ENCODE data around the gene ZNF594.
"Not testable (repeated sequence)": the region's sequence is repeated elsewhere in the genome, so short reads cannot be mapped to it uniquely, and the experiment has no call there.

ZNF594 gene

DNA sequence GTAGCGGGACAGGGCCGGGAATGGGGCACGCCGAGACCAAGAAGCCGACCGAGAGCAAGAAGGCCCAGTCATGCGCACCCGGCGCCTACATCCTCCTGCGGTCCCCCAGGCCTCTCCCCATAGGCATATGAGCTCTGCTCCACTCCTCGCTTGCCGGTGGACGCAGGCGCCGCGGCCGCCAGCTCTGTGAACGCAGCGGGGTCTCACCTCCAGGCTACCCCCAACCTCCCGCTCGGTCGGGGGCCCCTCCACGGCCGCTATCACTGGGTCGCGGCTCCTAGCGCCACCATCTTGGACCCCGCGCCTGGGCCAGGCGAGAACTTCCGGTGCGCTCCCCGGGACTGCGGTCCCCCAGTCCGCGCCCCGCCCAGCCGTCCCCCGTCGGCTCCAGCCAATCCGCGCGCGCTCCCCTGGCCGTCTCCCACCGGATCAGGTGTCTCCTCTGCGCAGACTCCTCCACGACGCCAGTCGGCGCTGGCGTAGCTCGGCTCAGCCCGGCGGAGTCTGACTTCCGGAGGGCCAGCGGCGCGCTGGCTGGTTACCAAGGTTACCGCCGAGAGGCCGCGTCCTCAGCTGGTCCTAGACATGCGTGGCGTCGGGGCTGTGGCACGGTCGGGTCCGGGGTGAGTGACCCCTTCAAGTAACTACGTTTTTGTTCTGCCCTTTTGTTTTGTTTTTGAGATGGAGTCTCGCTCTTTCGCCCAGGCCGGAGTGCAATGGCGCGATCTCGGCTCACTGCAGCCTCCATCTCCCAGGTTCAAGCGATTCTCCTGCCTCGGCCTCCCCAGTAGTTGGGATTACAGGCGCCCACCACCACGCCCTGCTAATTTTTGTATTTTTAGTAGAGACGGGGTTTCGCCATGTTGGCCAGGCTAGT lies at the start of gene ZNF594:
Gene ZNF594, minus strand, starts transcription at position 328 of the 877 bp plus-strand sequence. CDS start 7,612 bp downstream, outside the sequence.
- DNase-seq (ENCODE audit: low read depth), result peak; percentile 97

GRCh38 chr17:5239769-5240168 lies 48.1 kb upstream of the ZNF594 start:
- DNase-seq (ENCODE audit: low read depth), result not testable (repeated sequence)

DNA sequence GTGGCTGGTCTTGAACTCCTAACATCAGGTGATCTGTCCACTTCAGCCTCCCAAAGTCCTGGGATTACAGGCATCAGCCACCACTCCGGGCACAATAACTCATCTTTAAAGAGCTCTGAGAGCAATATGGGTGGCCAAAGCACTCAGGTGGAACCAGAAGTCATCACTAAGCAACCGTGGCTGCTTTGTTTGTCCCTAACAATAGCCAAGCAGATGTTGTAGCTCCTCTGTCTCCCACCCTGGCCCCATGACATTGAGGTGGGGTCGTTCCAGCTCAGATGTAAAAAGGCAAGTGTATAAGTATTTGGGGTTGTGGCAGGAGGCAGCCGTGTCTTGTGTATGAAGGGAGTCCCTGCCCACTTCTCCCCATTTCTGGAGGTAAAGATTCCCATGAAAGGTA lies 46.7 kb upstream of the ZNF594 start:
- DNase-seq (ENCODE audit: low read depth), result no peak

DNA sequence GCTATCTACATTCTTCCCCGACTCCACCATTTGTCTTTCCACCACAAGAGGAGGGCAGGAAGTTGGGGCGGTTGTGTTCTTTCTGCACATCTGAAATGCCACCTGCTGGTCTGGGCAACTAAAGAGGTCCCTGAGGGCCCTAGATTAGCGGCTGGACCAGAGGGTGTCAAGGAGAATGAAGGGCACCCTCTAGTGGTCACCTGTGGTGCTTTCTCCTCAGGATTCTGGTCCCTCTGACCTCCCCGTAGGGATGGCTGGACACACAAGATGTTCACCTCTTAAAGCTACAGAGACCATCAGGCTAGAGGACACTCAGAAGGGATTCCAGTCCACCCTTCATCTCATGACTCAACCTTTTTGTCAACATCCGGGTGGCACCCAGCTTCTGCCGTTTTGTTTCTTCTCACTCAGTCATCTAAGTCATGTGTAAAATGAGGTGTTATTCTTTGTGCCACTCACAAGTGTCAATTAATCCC lies 45.9 kb upstream of the ZNF594 start:
- DNase-seq (ENCODE audit: low read depth), result peak; percentile 59

DNA sequence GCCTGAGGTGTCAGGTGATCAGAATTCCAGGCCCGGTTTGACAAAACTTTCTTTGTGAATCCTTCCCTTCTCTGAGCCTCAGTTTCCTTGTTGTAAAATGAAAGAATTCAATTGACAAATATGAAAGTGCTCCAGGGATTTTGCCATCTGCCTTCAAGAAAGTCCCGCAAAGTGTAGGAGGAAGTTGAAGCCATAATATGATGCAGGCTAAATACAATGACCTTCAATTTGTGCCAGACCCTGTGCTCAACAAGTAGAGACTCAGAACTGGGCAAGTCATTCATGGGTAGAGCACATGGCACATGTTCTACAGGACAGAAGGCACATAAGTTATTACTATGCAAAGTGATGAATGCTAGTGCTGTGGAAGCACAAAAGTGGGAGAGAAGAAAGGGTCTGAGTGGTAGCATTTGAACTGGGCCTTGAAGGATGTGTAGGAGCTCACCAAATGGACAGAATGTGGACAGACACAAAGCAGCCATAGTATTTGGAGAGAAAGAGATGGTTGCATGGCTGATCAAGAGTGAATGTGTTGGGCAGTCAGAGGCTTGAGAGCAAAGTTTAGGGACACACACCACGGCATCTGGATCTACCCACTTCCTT lies 45.4 kb upstream of the ZNF594 start:
- no peak for DNase-seq (ENCODE audit: low read depth)

DNA sequence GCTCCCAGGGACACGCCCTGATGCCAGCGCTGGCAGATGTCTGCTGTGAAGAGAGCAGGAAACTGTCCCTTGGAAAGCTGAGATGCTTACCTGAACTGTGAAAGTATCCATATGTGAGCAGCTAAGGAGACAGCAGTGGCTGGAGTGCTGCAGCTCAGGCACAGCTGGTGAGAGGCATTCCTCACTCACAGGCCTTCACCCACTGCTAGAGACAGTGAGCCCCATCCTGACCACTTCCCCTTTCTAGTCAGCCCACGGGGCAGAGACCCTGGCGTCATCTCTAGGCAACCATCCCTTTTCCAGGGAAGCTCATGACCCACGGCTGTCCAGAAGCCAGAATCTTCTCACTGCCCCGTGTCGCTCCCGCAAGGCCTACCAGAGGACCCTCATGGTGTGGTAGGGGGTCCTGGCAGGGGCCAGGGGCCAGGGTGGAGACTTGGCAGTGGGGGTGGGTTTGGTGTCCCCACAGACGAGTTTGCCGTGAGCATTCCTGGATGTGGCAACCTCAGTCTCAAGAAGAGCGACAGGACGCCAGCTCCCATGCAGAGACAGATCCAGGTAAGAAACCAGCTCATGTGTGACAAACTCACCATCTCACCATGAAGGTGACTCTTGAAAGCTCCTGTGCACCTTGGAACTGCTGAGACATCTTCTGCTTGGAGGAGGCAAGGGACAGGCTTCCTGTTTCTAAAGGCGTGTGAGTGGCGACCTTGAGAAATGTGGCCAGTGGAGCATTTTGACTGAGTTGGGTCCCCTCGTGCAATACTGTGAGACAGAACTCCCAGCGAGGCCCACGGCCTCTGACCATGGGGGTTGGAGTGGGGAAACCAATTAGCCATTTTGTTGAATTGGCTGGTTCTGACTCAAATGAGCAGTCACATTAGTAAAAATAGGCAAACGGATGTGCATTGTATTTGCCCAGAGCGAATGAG lies 43.2 kb upstream of the ZNF594 start, which contains the start of gene SCIMP:
Gene SCIMP, minus strand, starts transcription at position 216 of the 932 bp plus-strand sequence. Its CDS starts 105 bp downstream, at position 111.
- no peak for DNase-seq (ENCODE audit: low read depth)

GRCh38 chr17:5233492-5233891 lies 41.8 kb upstream of the ZNF594 start:
- DNase-seq (ENCODE audit: low read depth), result not testable (repeated sequence)

DNA sequence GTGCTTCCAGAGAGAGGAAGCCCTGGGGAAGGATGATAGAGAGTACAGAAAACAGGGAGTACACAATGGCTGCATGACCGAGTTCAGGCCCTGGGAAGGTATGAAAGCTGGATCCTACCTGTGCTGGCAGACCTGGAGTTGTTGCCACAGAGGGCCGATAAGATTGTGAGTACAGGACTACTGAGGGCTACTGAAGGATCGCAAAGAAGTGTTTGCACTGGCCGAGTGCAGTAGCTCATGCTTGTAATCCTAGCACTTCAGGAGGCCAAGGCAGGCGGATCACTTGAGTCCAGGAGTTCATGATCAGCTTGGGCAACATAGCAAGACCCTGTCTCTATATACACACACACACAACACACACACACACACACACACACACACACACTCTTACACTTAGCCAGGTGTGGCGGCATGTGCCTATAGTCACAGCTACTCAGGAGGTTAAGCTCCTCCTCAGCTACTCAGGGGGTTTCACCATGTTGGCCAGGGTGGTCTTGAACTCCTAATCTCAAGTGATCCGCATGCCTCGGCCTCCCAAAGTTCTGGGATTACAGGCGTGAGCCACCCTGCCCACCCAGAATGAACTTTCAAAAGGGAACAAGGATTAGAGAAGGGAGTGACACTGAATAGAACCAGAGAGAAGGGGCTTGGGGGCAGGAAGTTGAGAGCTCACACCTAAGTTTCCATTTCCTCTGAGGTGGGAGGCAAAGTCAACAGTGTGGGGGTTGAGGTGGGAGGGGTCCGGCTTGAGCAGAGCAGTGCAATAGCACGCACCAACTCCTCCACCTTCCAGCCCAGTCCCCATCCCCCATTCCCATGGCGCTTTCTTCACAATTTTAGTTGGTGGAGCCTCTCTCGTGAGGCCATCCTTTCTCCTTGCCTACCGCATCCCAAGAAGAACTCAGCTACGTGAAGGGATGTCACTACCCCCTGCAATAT lies 35.5 kb upstream of the ZNF594 start:
- DNase-seq (ENCODE audit: low read depth), result no peak

DNA sequence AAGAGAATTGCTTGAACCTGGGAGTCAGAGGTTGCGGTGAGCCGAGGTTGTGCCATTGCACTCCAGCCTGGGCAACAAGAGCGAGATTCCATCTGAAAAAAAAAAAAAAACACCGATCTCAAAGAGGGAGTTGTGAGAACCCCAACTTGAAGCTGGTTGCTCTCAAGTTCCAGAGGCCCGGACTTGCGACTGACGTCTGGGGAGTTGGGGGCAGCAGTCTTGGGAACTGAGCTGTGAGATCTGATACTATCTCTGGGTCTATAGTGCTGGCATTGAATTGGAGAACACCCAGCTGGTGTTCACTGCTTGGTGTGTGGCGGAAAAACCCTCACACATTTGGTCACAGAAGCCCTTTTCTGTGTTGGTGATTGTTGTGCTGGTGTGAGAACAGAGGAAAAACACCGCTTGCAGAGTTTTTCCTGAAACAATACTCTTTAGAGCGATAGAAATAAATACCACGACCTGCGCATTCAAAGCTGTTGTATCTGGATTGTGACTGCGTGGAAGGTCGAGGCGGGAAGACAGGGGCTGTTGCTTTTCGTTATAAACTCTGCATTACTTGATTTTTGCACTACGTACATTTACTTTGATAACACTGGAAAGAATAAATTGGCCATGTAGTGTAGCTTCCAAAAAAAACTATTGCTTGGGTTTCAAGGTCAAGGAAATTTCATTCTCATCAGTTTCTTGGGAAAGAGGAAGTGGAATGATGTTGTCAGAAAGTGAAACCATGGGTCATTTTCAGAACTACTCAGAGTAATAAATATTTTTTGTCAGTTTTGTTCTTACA lies 34.2 kb upstream of the ZNF594 start:
- DNase-seq (ENCODE audit: low read depth), result no peak

DNA sequence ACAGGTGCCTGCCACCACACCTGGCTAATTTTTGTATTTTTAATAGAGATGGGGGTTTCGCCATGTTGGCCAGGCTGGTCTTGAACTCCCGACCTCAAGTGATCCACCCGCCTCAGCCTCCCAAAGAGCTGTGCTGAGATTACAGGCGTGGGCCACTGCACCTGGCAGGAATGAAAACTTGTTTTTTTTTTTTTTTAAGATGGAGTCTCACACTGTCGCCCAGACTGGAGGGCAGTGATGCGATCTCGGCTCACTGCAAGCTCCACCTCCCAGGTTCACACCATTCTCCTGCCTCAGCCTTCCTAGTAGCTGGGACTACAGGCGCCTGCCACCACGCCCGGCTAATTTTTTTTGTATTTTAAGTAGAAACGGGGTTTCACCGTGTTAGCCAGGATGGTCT lies 30.2 kb upstream of the ZNF594 start:
- DNase-seq (ENCODE audit: low read depth), result not testable (repeated sequence)

DNA sequence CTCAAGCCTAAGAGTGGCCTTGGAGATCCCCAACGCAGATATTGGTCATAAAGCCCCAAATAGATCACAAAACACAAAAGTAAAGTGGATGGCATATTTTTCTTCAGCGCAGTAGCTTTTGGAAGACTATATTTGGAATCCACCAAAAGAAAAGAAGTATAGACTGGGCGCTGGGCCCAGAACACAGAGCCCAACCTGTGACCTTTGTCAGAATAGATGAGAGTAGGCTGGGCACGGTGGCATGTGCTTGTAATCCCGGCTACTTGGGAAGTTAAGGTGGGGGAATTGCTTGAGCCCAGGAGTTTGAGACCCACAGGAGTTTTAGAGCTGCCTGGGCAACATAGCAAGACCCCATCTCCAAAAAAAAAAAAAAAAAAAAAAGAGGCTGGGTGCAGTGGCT lies 28.4 kb upstream of the ZNF594 start:
- no peak for DNase-seq (ENCODE audit: low read depth)

DNA sequence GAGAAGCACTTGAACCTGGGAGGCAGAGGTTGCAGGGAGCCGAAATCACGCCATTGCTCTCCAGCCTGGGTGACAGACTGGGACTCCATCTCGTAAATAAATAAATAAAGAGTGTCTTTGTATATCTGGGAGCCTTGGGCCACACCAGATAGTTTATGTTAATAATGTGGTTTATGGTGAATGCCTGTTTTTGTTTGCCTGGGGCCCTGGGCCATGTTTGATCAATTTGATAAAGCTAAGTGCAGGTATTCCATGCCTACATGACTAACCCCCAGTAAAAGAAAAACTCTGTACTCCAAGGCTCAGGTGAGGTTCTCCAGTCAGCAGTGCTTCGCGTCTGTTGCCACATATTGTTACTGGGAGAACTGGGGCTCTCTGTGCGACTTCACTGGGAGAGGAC lies 27.9 kb upstream of the ZNF594 start:
- no peak for DNase-seq (ENCODE audit: low read depth)

GRCh38 chr17:5217562-5217961 lies 25.9 kb upstream of the ZNF594 start:
- not testable (repeated sequence) for DNase-seq (ENCODE audit: low read depth)

DNA sequence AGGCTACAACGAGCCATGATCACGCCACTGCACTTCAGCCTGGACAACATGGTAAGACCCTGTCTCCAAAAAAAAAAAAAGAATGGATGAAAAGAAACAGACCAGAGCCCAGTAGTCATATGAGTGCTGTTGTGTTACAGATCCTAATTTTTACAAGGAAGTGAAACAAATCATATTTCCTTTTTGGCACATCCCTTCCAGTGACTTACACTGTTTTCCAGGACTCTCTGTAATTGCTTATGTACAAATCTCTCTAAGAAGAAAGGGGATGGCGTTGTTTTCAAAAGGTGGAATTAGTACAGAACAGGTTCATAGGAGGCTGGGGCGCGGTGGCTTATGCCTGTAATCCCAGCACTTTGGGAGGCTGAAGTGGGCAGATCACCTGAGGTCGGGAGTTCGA lies 19.8 kb upstream of the ZNF594 start:
- no peak for DNase-seq (ENCODE audit: low read depth)

- no peak for DNase-seq (ENCODE audit: low read depth)
These were observed 19.1 kb upstream of the ZNF594 start for GRCh38 chr17:5210614-5211252.

DNA sequence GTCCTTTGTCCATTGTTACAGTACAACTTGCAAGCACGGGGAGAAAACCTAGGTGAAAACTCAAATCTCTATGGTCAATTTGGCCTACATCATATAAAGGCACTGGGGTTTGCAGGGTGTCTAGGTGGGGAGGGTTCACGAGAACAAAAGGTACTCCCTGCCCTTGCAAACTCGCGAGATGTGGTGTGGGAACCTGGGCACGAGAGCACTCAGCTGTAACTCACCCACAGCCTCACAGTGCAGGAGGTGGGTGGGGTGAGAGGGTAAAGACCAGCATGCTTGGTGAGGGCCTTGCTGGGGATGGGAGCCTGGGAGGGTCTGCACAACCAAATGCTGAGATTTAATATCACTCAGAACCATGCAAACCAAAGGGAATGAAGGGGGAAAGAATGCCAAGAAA lies 18.4 kb upstream of the ZNF594 start:
- DNase-seq (ENCODE audit: low read depth), result no peak

- peak; percentile 76 for DNase-seq (ENCODE audit: low read depth)
These were observed 17.7 kb upstream of the ZNF594 start for GRCh38 chr17:5209396-5209795.

DNA sequence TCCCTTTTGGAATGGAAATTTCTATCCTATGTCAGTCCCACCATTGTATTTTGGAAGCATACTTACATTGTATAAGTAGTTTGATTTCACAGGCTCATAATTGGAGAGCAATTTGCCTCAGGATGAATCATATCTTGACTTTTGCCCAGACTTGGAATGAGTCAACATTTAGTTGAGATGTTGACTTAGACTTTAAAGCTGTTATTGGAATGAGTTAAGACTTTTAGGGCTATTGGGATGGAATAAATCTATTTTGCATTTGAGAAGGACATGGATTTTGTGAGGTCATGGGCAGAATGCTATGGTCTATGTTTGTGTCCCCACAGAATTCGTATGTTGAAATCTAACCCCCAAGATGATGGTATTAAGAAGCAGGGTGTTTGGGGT lies 12.2 kb upstream of the ZNF594 start:
- peak; percentile 80 for DNase-seq (ENCODE audit: low read depth)

- peak; percentile 7 for DNase-seq (ENCODE audit: low read depth)
These were observed 11.7 kb upstream of the ZNF594 start for GRCh38 chr17:5203178-5203907.
